Fibroblast of lung (primary cell): Measurements from ENCODE around the gene TPX2. TPM values are rescaled to one million over a fixed set of nuclear protein-coding genes. Genes with fewer than 3 reads are reported as not detected.

ENCODE experiments used
- DNase-seq, 2 donors: peaks; one replicate each; pipeline versions ENCODE4 v3.0.0 to v3.0.0-alpha.2; 2010; ENCODE audit warnings: low read depth in 2 of 2
- H2AFZ ChIP-seq: 2 replicates; pipeline ENCODE4 v1.5.1; 2012; ENCODE audit warnings: low read length, control low read depth, inconsistent platforms
- H3K27ac ChIP-seq: 2 replicates; pipeline ENCODE4 v1.5.1; 2011; ENCODE audit warnings: low read length, control low read depth; ENCODE audit not compliant: insufficient read depth
- H3K27me3 ChIP-seq: 2 replicates; pipeline ENCODE4 v1.5.1; 2011; ENCODE audit warnings: mild to moderate bottlenecking, low read length; ENCODE audit not compliant: control insufficient read depth, insufficient read depth
- H3K36me3 ChIP-seq: 2 replicates; pipeline ENCODE4 v1.5.1; 2011; ENCODE audit warnings: low read length; ENCODE audit not compliant: control insufficient read depth, insufficient read depth
- H3K4me1 ChIP-seq: 2 replicates; pipeline ENCODE4 v1.5.1; 2011; ENCODE audit warnings: low read length; ENCODE audit not compliant: control insufficient read depth, insufficient read depth; ENCODE audit errors: extremely low read depth
- H3K4me2 ChIP-seq: 2 replicates; pipeline ENCODE4 v1.5.1; 2011; ENCODE audit warnings: low read length, control low read depth; ENCODE audit not compliant: insufficient read depth; ENCODE audit errors: extremely low read depth
- H3K4me3 ChIP-seq, 4 experiments: fragments of 200-600 bp in 1 of 4; sonication (generic) in 1 of 4; replicated peaks in 1 of 4; 2 replicates each; pipeline ENCODE4 v1.5.1; 2011 to 2016; ENCODE audit warnings: low read length in 4 of 4, low read depth in 3 of 4, mild to moderate bottlenecking in 3 of 4, control low read depth in 2 of 4, inconsistent platforms in 1 of 4, mixed read lengths in 1 of 4; ENCODE audit not compliant: insufficient read depth in 1 of 4; ENCODE audit errors: control extremely low read depth in 1 of 4
- H3K79me2 ChIP-seq: 2 replicates; pipeline ENCODE4 v1.5.1; 2012; ENCODE audit warnings: mild to moderate bottlenecking, low read length, inconsistent platforms; ENCODE audit not compliant: control insufficient read depth, insufficient read depth
- H3K9ac ChIP-seq: 2 replicates; pipeline ENCODE4 v1.5.1; 2011; ENCODE audit warnings: mild to moderate bottlenecking, low read length, control low read depth; ENCODE audit not compliant: insufficient read depth
- H3K9me3 ChIP-seq: 2 replicates; pipeline ENCODE4 v1.5.1; 2012; ENCODE audit warnings: low read depth, low read length; ENCODE audit not compliant: control insufficient read depth, insufficient read depth
- H4K20me1 ChIP-seq: 2 replicates; pipeline ENCODE4 v1.5.1; 2011; ENCODE audit warnings: low read length; ENCODE audit not compliant: control insufficient read depth, insufficient read depth; ENCODE audit errors: extremely low read depth
- CTCF ChIP-seq, 2 donors: IDR thresholded peaks in 1 of 2; conservative IDR thresholded peaks in 1 of 2; 1 replicate in 1 of 2; 2 replicates in 1 of 2; pipeline ENCODE4 v1.5.1; 2011 to 2012; ENCODE audit warnings: low read length in 2 of 2, control low read depth in 1 of 2, inconsistent platforms in 1 of 2, low read depth in 1 of 2, mild to moderate bottlenecking in 1 of 2
- EZH2 ChIP-seq: IDR thresholded peaks from 2 replicates; pipeline ENCODE4 v1.5.1; 2012; ENCODE audit warnings: low read length, control low read depth, mild to moderate bottlenecking; ENCODE audit errors: missing control alignments
- polyA plus RNA-seq, 2 donors: library from polyadenylated mRNA; depleted of rRNA in 1 of 2; stranded (reverse) in 1 of 2; unstranded in 1 of 2; fragments of >200 nt; gene quantifications; 2 replicates each; pipeline ENCODE4 v1.2.1, GENCODE V29; 2011 to 2012; ENCODE audit warnings: missing spikeins in 1 of 2
- total RNA-seq: library from RNA; depleted of rRNA; stranded (reverse); fragments of >200 nt; gene quantifications from 2 replicates; pipeline ENCODE4 v1.2.1, GENCODE V29; 2014

TPX2 gene
- total and polyA plus RNA-seq, 2 donors (not counting 1 experiment from before 2014, with no cell fraction given), result 19.9 to 21.0 TPM

GRCh38 chr20:31720486-31721407 is 18.3 kb upstream of the TPX2 start:
- no peak overlapping the region for H2AFZ ChIP-seq
- DNase-seq, result no peak
- TF ChIP-seq EZH2 (no peak), CTCF (conservative IDR thresholded peaks at IDR 0.05 in 1 of 2, IDR thresholded peaks at IDR 0.05 in 1 of 2; ENCODE audit: low read depth in 1 of 2, low read length in 2 of 2) (peak in 1 of 2 donors; percentile 1)
- no peaks in the 10 kb centered on the region for H4K20me1 ChIP-seq
- H3K36me3 ChIP-seq, result peaks cover 25% of the 10 kb centered on the region
- H3K27me3 ChIP-seq, result no peaks in the 10 kb centered on the region
- no peaks in the 10 kb centered on the region for H3K9me3 ChIP-seq
- H3K79me2 ChIP-seq, result peaks cover 72% of the 10 kb centered on the region
- H3K4me3 ChIP-seq, result peak overlapping the region; percentile 62 to 92 (median 73)
- H3K4me2 ChIP-seq, result peak overlapping the region; percentile 90
- H3K27ac ChIP-seq, result peak overlapping the region; percentile 99
- H3K9ac ChIP-seq, result peak overlapping the region; percentile 58
- H3K4me1 ChIP-seq, result peaks cover 36% of the 10 kb centered on the region

- Histone ChIP-seq H4K20me1 (no peaks in the 10 kb centered on the region), H3K27ac (peak overlapping the region; percentile 99), H2AFZ (no peak overlapping the region), H3K4me1 (peaks cover 32% of the 10 kb centered on the region), H3K4me2 (peak overlapping the region; percentile 90), H3K27me3 (no peaks in the 10 kb centered on the region), H3K9ac (peak overlapping the region; percentile 75), H3K79me2 (peaks cover 64% of the 10 kb centered on the region), H3K36me3 (peaks cover 25% of the 10 kb centered on the region), H3K9me3 (no peaks in the 10 kb centered on the region), H3K4me3 (peak overlapping the region; percentile 62 to 92 (median 73))
- TF ChIP-seq CTCF (conservative IDR thresholded peaks at IDR 0.05 in 1 of 2, IDR thresholded peaks at IDR 0.05 in 1 of 2; ENCODE audit: low read depth in 1 of 2, low read length in 2 of 2) (no peak), EZH2 (no peak)
- DNase-seq, result no peak
Measured at GRCh38 chr20:31721408-31722256, 17.5 kb upstream of the TPX2 start.
